Body of pancreas (tissue), 4 donors: ENCODE measurements around the gene NMRAL1. TPM values are rescaled to one million over a fixed set of nuclear protein-coding genes. Genes with fewer than 3 reads are reported as not detected.

Experiments used
- ATAC-seq: fragments of 150-250 bp; one replicate; pipeline ENCODE4 v1.9.1; 2016
- DNase-seq, 4 donors: peaks; one replicate each; pipeline ENCODE4 v3.0.0-alpha.2; 2019
- H3K27ac ChIP-seq, 4 donors: fragments of 200-600 bp; sonication (generic); 1 replicate in 3 of 4; 2 replicates in 1 of 4; pipeline versions ENCODE4 v1.5.1 to v1.6.1; 2016 to 2019; ENCODE audit warnings: mild to moderate bottlenecking in 1 of 4, mixed read lengths in 1 of 4, moderate library complexity in 1 of 4
- H3K27me3 ChIP-seq, 2 donors: fragments of 200-600 bp; sonication (generic); one replicate each; pipeline ENCODE4 v1.6.0; 2016; ENCODE audit warnings: mild to moderate bottlenecking in 1 of 2
- H3K36me3 ChIP-seq, 2 donors: fragments of 200-600 bp; sonication (generic); replicated peaks in 1 of 2; 2 replicates each; pipeline ENCODE4 v1.5.1; 2016; ENCODE audit warnings: low read depth in 2 of 2; ENCODE audit not compliant: insufficient read depth in 1 of 2
- H3K4me1 ChIP-seq: fragments of 200-600 bp; sonication (generic); one replicate; pipeline ENCODE4 v1.6.0; 2016
- H3K4me3 ChIP-seq, 2 donors: fragments of 200-600 bp; sonication (generic); 1 replicate in 1 of 2; 2 replicates in 1 of 2; pipeline ENCODE4 v1.5.1; 2016 to 2019
- H3K9me3 ChIP-seq, 3 donors: fragments of 200-600 bp; sonication (generic); 1 replicate in 2 of 3; 2 replicates in 1 of 3; pipeline ENCODE4 v1.5.1; 2016
- POLR2A ChIP-seq, 3 donors: fragments of 450-650 bp; IDR thresholded peaks; one replicate each; pipeline ENCODE4 v1.6.1; 2016; ENCODE audit warnings: antibody characterized with exemption in 3 of 3, mild to moderate bottlenecking in 2 of 3
- WGBS, 2 donors: methylation state at CpG; one replicate each; pipeline ENCODE4 v1.1.5; 2017; 5-methylcytosine and 5-hydroxymethylcytosine counted together
- intact Hi-C: fragments of 100-400 bp; cut with DNase I; formaldehyde crosslinking; loops from one replicate; pipeline ENCODE4 v1.15.1; 2023
- total RNA-seq, 2 donors: library from RNA; depleted of rRNA; stranded (reverse); fragments of >200 nt; gene quantifications; one replicate each; pipeline ENCODE4 v1.1.0, GENCODE V29; 2016
- TF ChIP-seq, protein P1 (sequence below), 7 experiments: fragments of 450-650 bp in 4 of 7; fragments of 200-600 bp in 3 of 7; sonication (generic) in 3 of 7; IDR thresholded peaks; one replicate each; pipeline ENCODE4 v1.5.1; 2016 to 2019; ENCODE audit warnings: antibody characterized with exemption in 7 of 7

NMRAL1 gene
- total RNA-seq, 2 donors from 2014 or later: 36.3 to 43.8 TPM

DNA sequence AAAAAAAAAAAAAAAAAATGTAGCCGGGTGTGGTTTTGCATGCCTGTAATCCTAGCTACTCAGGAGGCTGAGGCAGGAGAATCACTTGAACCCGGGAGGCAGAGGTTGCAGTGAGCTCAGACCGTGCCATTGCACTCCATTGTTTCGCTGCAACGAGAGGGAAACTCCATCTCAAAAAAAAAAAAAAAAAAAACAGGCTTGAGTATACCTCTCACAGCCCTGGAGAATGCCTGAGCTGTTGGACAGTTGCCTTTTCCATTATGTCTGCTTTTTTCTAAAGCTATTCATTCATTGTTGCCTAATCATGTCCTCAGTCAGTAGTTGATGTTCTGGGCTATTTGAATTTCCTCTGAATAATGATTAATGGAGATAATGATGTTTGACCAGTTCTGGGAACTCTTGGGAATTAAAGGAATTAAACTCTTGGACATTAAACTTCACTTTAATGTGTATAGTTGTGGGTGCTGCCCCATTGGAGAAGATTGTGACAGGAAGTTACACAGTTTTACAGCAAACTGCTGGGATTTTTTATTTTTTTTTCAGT lies 13.6 kb upstream of the NMRAL1 start:
- H3K9me3 ChIP-seq: no peaks in the 10 kb centered on the region
- H3K4me3 ChIP-seq: no peak overlapping the region
- TF ChIP-seq, protein P1, sequence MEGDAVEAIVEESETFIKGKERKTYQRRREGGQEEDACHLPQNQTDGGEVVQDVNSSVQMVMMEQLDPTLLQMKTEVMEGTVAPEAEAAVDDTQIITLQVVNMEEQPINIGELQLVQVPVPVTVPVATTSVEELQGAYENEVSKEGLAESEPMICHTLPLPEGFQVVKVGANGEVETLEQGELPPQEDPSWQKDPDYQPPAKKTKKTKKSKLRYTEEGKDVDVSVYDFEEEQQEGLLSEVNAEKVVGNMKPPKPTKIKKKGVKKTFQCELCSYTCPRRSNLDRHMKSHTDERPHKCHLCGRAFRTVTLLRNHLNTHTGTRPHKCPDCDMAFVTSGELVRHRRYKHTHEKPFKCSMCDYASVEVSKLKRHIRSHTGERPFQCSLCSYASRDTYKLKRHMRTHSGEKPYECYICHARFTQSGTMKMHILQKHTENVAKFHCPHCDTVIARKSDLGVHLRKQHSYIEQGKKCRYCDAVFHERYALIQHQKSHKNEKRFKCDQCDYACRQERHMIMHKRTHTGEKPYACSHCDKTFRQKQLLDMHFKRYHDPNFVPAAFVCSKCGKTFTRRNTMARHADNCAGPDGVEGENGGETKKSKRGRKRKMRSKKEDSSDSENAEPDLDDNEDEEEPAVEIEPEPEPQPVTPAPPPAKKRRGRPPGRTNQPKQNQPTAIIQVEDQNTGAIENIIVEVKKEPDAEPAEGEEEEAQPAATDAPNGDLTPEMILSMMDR (IDR thresholded peaks at IDR 0.05): no peak
- TF ChIP-seq POLR2A (IDR thresholded peaks at IDR 0.05): no peak
- DNase-seq: peak in 3 of 4 donors; percentile 38 to 53 (median 41)
- WGBS, 2 donors: 14 to 22% methylated on average over 5 of the region's 5 CpGs
- no peaks in the 10 kb centered on the region for H3K27me3 ChIP-seq
- peak; percentile 66 for ATAC-seq
- intact Hi-C loops: no loop called here
- peak overlapping the region in 3 of 4 donors; percentile 39 to 76 (median 74) for H3K27ac ChIP-seq
- H3K4me1 ChIP-seq: peaks cover 57% of the 10 kb centered on the region
- H3K36me3 ChIP-seq: no peaks in the 10 kb centered on the region

- ATAC-seq: peak; percentile 85
- no peaks in the 10 kb centered on the region for H3K36me3 ChIP-seq
These were observed 11.9 kb upstream of the NMRAL1 start for GRCh38 chr16:4486126-4486893.

DNA sequence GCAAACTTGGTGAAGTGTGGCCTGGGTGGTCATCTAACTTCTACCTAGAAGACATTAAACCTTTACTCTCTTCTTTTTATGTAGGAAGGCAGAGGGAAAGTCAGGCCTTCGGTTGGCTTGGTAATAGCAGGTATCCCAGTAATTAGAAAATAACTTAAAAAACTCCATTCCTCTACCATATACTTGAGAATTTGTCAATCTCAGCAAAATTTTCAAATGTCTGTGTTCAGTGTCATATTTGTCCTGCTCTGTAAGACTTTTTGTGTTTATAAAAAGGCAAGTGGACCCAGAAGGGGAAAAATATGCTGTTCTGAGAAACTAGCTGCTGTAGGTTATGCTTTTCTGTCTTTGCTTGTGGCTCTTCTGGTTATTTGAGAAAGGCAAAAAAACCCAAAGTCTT lies 7.5 kb upstream of the NMRAL1 start:
- H3K4me1 ChIP-seq: peaks cover 41% of the 10 kb centered on the region
- WGBS, 2 donors: 82 to 92% methylated on average over 1 of the region's 1 CpG

More at GRCh38 chr16:4486126-4486893, 11.9 kb upstream of the NMRAL1 start:
- WGBS, 2 donors: 41 to 45% methylated on average over 3 of the region's 3 CpGs
- TF ChIP-seq POLR2A (IDR thresholded peaks at IDR 0.05): no peak
- TF ChIP-seq, protein P1 (IDR thresholded peaks at IDR 0.05): no peak
- Histone ChIP-seq H3K27me3 (no peaks in the 10 kb centered on the region), H3K27ac (peak overlapping the region; percentile 35 to 88 (median 75)), H3K4me3 (no peak overlapping the region), H3K9me3 (no peaks in the 10 kb centered on the region), H3K4me1 (peaks cover 57% of the 10 kb centered on the region)
- intact Hi-C loops: no loop called here
- DNase-seq: peak; percentile 57 to 73 (median 70)

GRCh38 chr16:4481526-4481925 lies 7.1 kb upstream of the NMRAL1 start:
- WGBS, 2 donors: 31 to 33% methylated on average over 2 of the region's 2 CpGs
- Histone ChIP-seq H3K27me3 (no peaks in the 10 kb centered on the region), H3K36me3 (no peaks in the 10 kb centered on the region), H3K4me3 (no peak overlapping the region), H3K27ac (no peak overlapping the region), H3K9me3 (no peaks in the 10 kb centered on the region), H3K4me1 (peaks cover 37% of the 10 kb centered on the region)
- TF ChIP-seq, protein P1 (IDR thresholded peaks at IDR 0.05): no peak
- no peak for TF ChIP-seq POLR2A (IDR thresholded peaks at IDR 0.05)
- ATAC-seq: no peak
- intact Hi-C loops: no loop called here
- DNase-seq: no peak

More for the DNA sequence above, 7.5 kb upstream of the NMRAL1 start:
- no peak for ATAC-seq
- H3K36me3 ChIP-seq: no peaks in the 10 kb centered on the region
- intact Hi-C loops: no loop called here
- no peak overlapping the region for H3K27ac ChIP-seq
- no peaks in the 10 kb centered on the region for H3K27me3 ChIP-seq
- DNase-seq: no peak
- no peaks in the 10 kb centered on the region for H3K9me3 ChIP-seq
- TF ChIP-seq POLR2A (IDR thresholded peaks at IDR 0.05): no peak
- TF ChIP-seq, protein P1 (IDR thresholded peaks at IDR 0.05): no peak
- H3K4me3 ChIP-seq: no peak overlapping the region
